Endothelial cell (in vitro differentiated cells): Measurements from ENCODE around the gene SMIM15. TPM values are rescaled to one million over a fixed set of nuclear protein-coding genes. Genes with fewer than 3 reads are reported as not detected.

Source experiments
- DNase-seq: peaks from one replicate; pipeline ENCODE4 v3.0.0; 2021; ENCODE audit warnings: low spot score
- H3K27ac Mint-ChIP-seq: one replicate; pipeline ENCODE4 v1.8.0; 2021; ENCODE audit warnings: mixed read lengths, inconsistent platforms; ENCODE audit not compliant: unreplicated experiment
- H3K27me3 Mint-ChIP-seq: one replicate; pipeline ENCODE4 v1.8.0; 2021; ENCODE audit warnings: mild to moderate bottlenecking, moderate library complexity, mixed read lengths, inconsistent platforms; ENCODE audit not compliant: unreplicated experiment
- H3K36me3 Mint-ChIP-seq: one replicate; pipeline ENCODE4 v1.8.0; 2021; ENCODE audit warnings: mild to moderate bottlenecking, low read depth, mixed read lengths, inconsistent platforms; ENCODE audit not compliant: unreplicated experiment
- H3K4me1 Mint-ChIP-seq: one replicate; pipeline ENCODE4 v1.8.0; 2021; ENCODE audit warnings: mild to moderate bottlenecking, mixed read lengths, inconsistent platforms; ENCODE audit not compliant: unreplicated experiment
- H3K4me3 Mint-ChIP-seq: one replicate; pipeline ENCODE4 v1.8.0; 2021; ENCODE audit warnings: mild to moderate bottlenecking, mixed read lengths, inconsistent platforms; ENCODE audit not compliant: unreplicated experiment
- H3K9me3 Mint-ChIP-seq: one replicate; pipeline ENCODE4 v1.8.0; 2021; ENCODE audit warnings: mixed read lengths, inconsistent platforms; ENCODE audit not compliant: unreplicated experiment
- total RNA-seq: library from RNA; stranded (reverse); fragmentation: NEBNext Ultra II Directional; extraction: Animal tissue kit (Norgen Biotek cat#: 25700); gene quantifications from one replicate; pipeline ENCODE4 v1.2.1, GENCODE V29; 2021; ENCODE audit not compliant: unreplicated experiment
- TF ChIP-seq, protein P1 (sequence below): fragments of 200-600 bp; sonication (generic); IDR thresholded peaks from one replicate; pipeline ENCODE4 v1.5.0; 2021; ENCODE audit warnings: antibody characterized with exemption; ENCODE audit not compliant: unreplicated experiment

The SMIM15 gene
- total RNA-seq, 1 donor from 2014 or later = 92.1 TPM

- DNase-seq = no peak
- Mint-ChIP-seq H3K9me3 (no peaks in the 10 kb centered on the region), H3K36me3 (peaks cover 4% of the 10 kb centered on the region), H3K4me3 (no peak overlapping the region), H3K27ac (no peak overlapping the region), H3K4me1 (peaks cover 7% of the 10 kb centered on the region), H3K27me3 (peaks cover 1% of the 10 kb centered on the region)
- TF ChIP-seq, protein P1, sequence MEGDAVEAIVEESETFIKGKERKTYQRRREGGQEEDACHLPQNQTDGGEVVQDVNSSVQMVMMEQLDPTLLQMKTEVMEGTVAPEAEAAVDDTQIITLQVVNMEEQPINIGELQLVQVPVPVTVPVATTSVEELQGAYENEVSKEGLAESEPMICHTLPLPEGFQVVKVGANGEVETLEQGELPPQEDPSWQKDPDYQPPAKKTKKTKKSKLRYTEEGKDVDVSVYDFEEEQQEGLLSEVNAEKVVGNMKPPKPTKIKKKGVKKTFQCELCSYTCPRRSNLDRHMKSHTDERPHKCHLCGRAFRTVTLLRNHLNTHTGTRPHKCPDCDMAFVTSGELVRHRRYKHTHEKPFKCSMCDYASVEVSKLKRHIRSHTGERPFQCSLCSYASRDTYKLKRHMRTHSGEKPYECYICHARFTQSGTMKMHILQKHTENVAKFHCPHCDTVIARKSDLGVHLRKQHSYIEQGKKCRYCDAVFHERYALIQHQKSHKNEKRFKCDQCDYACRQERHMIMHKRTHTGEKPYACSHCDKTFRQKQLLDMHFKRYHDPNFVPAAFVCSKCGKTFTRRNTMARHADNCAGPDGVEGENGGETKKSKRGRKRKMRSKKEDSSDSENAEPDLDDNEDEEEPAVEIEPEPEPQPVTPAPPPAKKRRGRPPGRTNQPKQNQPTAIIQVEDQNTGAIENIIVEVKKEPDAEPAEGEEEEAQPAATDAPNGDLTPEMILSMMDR = no peak
Measured at GRCh38 chr5:61183538-61183937, 21.3 kb upstream of the SMIM15 start.

- Mint-ChIP-seq H3K4me1 (peaks cover 7% of the 10 kb centered on the region), H3K4me3 (no peak overlapping the region), H3K9me3 (no peaks in the 10 kb centered on the region), H3K36me3 (peaks cover 4% of the 10 kb centered on the region), H3K27ac (no peak overlapping the region), H3K27me3 (peaks cover 1% of the 10 kb centered on the region)
- TF ChIP-seq, protein P1 = no peak
- no peak for DNase-seq
Measured at GRCh38 chr5:61182449-61182848, 20.2 kb upstream of the SMIM15 start.

DNA sequence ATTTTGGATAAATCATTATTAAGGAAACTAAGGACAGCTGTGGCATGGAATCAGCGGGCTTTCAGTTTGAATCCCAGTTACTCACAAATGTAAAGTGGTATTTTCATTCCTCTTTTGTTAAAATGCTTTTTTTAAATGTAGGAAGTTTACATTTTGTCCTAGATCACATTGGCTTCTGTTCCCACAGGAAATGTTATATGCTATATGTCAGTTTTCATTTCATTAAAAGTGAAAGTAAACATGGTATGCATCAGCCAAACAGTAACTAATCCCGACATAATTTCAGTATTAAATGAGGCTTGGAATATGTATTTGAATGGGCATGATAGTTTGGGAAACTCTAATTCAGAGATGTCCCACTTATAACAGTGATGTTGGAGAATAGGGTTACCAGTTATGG, 18.6 kb upstream of the SMIM15 start:
- DNase-seq = no peak
- Mint-ChIP-seq H3K4me1 (no peaks in the 10 kb centered on the region), H3K9me3 (no peaks in the 10 kb centered on the region), H3K36me3 (no peaks in the 10 kb centered on the region), H3K4me3 (no peak overlapping the region), H3K27ac (no peak overlapping the region), H3K27me3 (peaks cover 1% of the 10 kb centered on the region)
- TF ChIP-seq, protein P1 = no peak

GRCh38 chr5:61178702-61179101, 16.4 kb upstream of the SMIM15 start:
- Mint-ChIP-seq H3K9me3 (no peaks in the 10 kb centered on the region), H3K27me3 (no peaks in the 10 kb centered on the region), H3K27ac (no peak overlapping the region), H3K4me1 (no peaks in the 10 kb centered on the region), H3K4me3 (no peak overlapping the region), H3K36me3 (no peaks in the 10 kb centered on the region)
- DNase-seq = no peak
- TF ChIP-seq, protein P1 = no peak

DNA sequence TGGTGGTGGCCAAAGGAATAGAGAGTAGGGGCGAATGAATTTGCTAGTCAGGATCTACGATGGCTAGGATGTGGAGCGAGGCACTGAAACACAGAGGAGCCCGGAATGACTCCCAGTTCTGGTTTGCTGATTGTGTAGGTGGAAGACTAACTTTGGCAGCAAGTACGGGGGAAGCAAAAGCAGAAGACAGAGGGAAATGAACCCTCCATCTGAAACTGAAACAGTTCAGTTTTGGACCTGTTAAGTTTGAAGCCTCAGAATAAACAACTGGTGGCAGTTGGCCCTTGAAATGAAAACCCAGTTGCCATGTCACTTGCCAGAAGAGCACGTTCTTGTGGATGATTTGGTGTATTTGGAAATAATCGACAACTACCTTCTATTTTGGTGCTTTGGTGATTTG, 15.4 kb upstream of the SMIM15 start:
- H3K9me3 Mint-ChIP-seq = no peaks in the 10 kb centered on the region

More for the DNA sequence above, 15.4 kb upstream of the SMIM15 start:
- Mint-ChIP-seq H3K36me3 (no peaks in the 10 kb centered on the region), H3K4me3 (no peak overlapping the region), H3K27me3 (no peaks in the 10 kb centered on the region), H3K4me1 (no peaks in the 10 kb centered on the region), H3K27ac (no peak overlapping the region)
- no peak for DNase-seq
- TF ChIP-seq, protein P1 = no peak
